DOHH2 (cell line): Measurements from ENCODE around the gene AJAP1.

Experiments
- H3F3A ChIP-seq: fragments of 200-600 bp; sonication (generic), shearing (Covaris generic); 2 replicates; pipeline ENCODE4 v1.6.0; 2016; ENCODE audit warnings: antibody characterized with exemption, mild to moderate bottlenecking; ENCODE audit not compliant: control insufficient read depth, insufficient read depth
- H3K27ac ChIP-seq: fragments of 200-600 bp; sonication (generic); 2 replicates; pipeline ENCODE4 v1.5.1; 2014; ENCODE audit warnings: low read depth, mild to moderate bottlenecking, low read length, moderate library complexity
- H3K27me3 ChIP-seq: fragments of 200-600 bp; sonication (generic); 2 replicates; pipeline ENCODE4 v1.6.1; 2014; ENCODE audit warnings: mild to moderate bottlenecking, low read length, mixed read lengths; ENCODE audit not compliant: control insufficient read depth
- H3K36me3 ChIP-seq: fragments of 200-600 bp; sonication (generic); 2 replicates; pipeline ENCODE4 v1.6.1; 2014; ENCODE audit warnings: mild to moderate bottlenecking, low read length, moderate library complexity, mixed read lengths; ENCODE audit not compliant: control insufficient read depth
- H3K4me1 ChIP-seq: fragments of 200-600 bp; sonication (generic); 2 replicates; pipeline ENCODE4 v1.6.1; 2014; ENCODE audit warnings: mild to moderate bottlenecking, low read length, mixed read lengths; ENCODE audit not compliant: control insufficient read depth
- H3K4me2 ChIP-seq: fragments of 200-600 bp; sonication (generic); 2 replicates; pipeline ENCODE4 v1.6.0; 2014; ENCODE audit warnings: mild to moderate bottlenecking, low read length, moderate library complexity
- H3K4me3 ChIP-seq: fragments of 200-600 bp; sonication (generic); 2 replicates; pipeline ENCODE4 v1.5.1; 2014; ENCODE audit warnings: mild to moderate bottlenecking, low read length, mixed read lengths
- H3K79me2 ChIP-seq: fragments of 200-600 bp; sonication (generic); 2 replicates; pipeline ENCODE4 v1.6.1; 2014; ENCODE audit warnings: mild to moderate bottlenecking, low read length, mixed read lengths; ENCODE audit not compliant: control insufficient read depth
- H3K9me2 ChIP-seq: fragments of 200-600 bp; sonication (generic); replicated peaks from 2 replicates; pipeline ENCODE4 v1.6.1; 2014; ENCODE audit warnings: mild to moderate bottlenecking, low read length, mixed read lengths; ENCODE audit not compliant: control insufficient read depth
- H3K9me3 ChIP-seq: fragments of 200-600 bp; sonication (generic); 2 replicates; pipeline ENCODE4 v1.6.1; 2014; ENCODE audit warnings: antibody characterized with exemption, low read length, mixed read lengths; ENCODE audit not compliant: control insufficient read depth, insufficient read depth
- H4K20me1 ChIP-seq: fragments of 200-600 bp; sonication (generic); 2 replicates; pipeline ENCODE4 v1.6.0; 2014; ENCODE audit warnings: low read depth, mild to moderate bottlenecking, antibody characterized with exemption, low read length, moderate library complexity; ENCODE audit not compliant: control insufficient read depth, insufficient read depth
- CTCF ChIP-seq: fragments of 200-600 bp; sonication (generic); IDR thresholded peaks from one replicate; pipeline ENCODE4 v1.5.1; 2014; ENCODE audit warnings: antibody characterized with exemption, mild to moderate bottlenecking, low read depth, low read length; ENCODE audit not compliant: poor library complexity, severe bottlenecking
- EZH2phosphoT487 ChIP-seq: fragments of 200-600 bp; sonication (generic); IDR thresholded peaks from 2 replicates; pipeline ENCODE4 v1.6.1; 2017; ENCODE audit warnings: borderline replicate concordance, mild to moderate bottlenecking, antibody characterized with exemption, low read length, moderate library complexity, mixed read lengths

Gene AJAP1

GRCh38 chr1:4636186-4636585 lies 18.2 kb upstream of the AJAP1 start:
- Histone ChIP-seq H3K79me2 (no peaks in the 10 kb centered on the region), H4K20me1 (no peaks in the 10 kb centered on the region), H3K9me2 (no peaks in the 10 kb centered on the region), H3K4me2 (no peak overlapping the region), H3F3A (no peaks in the 10 kb centered on the region), H3K4me3 (no peak overlapping the region), H3K27me3 (no peaks in the 10 kb centered on the region), H3K9me3 (no peaks in the 10 kb centered on the region), H3K4me1 (peaks cover 15% of the 10 kb centered on the region), H3K36me3 (no peaks in the 10 kb centered on the region), H3K27ac (no peak overlapping the region)
- no peak for TF ChIP-seq EZH2phosphoT487
- no peak for TF ChIP-seq CTCF

GRCh38 chr1:4636644-4637380 lies 17.6 kb upstream of the AJAP1 start:
- no peaks in the 10 kb centered on the region for H4K20me1 ChIP-seq
- TF ChIP-seq EZH2phosphoT487: no peak
- no peak for TF ChIP-seq CTCF
- H3K36me3 ChIP-seq: no peaks in the 10 kb centered on the region
- H3K27me3 ChIP-seq: no peaks in the 10 kb centered on the region
- no peak overlapping the region for H3K27ac ChIP-seq
- no peak overlapping the region for H3K4me3 ChIP-seq
- H3K9me3 ChIP-seq: no peaks in the 10 kb centered on the region
- no peaks in the 10 kb centered on the region for H3K79me2 ChIP-seq
- no peaks in the 10 kb centered on the region for H3K9me2 ChIP-seq
- no peak overlapping the region for H3K4me2 ChIP-seq
- peaks cover 10% of the 10 kb centered on the region for H3K4me1 ChIP-seq
- H3F3A ChIP-seq: no peaks in the 10 kb centered on the region

GRCh38 chr1:4637616-4638344 lies 16.6 kb upstream of the AJAP1 start:
- Histone ChIP-seq H3K27me3 (no peaks in the 10 kb centered on the region), H4K20me1 (no peaks in the 10 kb centered on the region), H3K27ac (no peak overlapping the region), H3K36me3 (no peaks in the 10 kb centered on the region), H3K79me2 (no peaks in the 10 kb centered on the region), H3K4me2 (peak overlapping the region; percentile 25; the same call in 1 of the 2 replicates), H3K9me3 (no peaks in the 10 kb centered on the region), H3K4me1 (peaks cover 10% of the 10 kb centered on the region), H3K9me2 (no peaks in the 10 kb centered on the region), H3K4me3 (no peak overlapping the region), H3F3A (no peaks in the 10 kb centered on the region)
- no peak for TF ChIP-seq CTCF
- TF ChIP-seq EZH2phosphoT487: no peak
